GM19467 (cell line): ENCODE results near the gene KTI12.

Experiments
- ATAC-seq: cut with Tn5 transposase; IDR thresholded peaks from one replicate; pipeline ENCODE4 v1.9.1; 2021; ENCODE audit warnings: mild to moderate bottlenecking, moderate library complexity; ENCODE audit not compliant: unreplicated experiment

KTI12 gene

GRCh38 chr1:51989582-51990477, 43.8 kb downstream of the KTI12 start:
- ATAC-seq: no peak

DNA sequence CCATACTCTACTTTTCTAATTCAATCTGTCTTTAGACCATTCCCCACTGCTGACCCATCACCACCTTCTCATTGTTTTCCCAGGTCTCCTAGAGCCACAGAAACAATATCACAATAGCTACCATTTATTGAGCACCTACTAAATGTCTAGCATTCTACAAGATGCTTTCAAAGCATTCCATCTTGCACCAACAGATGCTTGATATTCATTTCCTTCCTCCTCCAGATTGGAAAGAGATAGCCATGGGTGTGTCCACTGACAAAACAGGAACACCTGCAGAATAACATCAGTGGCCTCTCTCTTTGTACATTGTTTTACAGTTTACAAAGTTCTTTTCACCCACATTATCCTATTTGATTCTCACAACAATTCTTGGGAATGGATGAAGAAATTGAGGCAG, 45.4 kb downstream of the KTI12 start:
- ATAC-seq: no peak

- no peak for ATAC-seq
Observed at GRCh38 chr1:51986718-51987117, 46.9 kb downstream of the KTI12 start.

DNA sequence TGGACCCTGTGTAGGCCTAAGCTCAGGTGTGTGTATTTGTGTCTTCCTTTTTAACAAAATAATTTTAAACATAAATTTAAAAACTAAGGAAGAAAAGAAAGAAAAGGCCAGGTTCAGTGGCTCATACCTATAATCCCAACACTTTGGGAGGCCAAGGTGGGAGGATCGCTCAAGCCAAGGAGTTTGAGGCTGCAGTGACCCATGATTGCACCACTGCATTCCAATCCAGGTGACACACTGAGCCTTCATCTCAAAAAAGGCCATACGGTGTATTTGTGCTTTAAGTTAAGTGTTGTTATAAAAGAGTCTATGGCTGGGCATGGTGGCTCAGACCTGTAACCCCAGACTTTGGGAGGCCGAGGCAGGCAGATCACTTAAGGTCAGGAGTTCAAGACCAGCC, 51.4 kb downstream of the KTI12 start:
- ATAC-seq: no peak
